ENCODE data around the gene GNGT2.
"Not testable (repeated sequence)": the region's sequence is repeated elsewhere in the genome, so short reads cannot be mapped to it uniquely, and the experiment has no call there.

DNA sequence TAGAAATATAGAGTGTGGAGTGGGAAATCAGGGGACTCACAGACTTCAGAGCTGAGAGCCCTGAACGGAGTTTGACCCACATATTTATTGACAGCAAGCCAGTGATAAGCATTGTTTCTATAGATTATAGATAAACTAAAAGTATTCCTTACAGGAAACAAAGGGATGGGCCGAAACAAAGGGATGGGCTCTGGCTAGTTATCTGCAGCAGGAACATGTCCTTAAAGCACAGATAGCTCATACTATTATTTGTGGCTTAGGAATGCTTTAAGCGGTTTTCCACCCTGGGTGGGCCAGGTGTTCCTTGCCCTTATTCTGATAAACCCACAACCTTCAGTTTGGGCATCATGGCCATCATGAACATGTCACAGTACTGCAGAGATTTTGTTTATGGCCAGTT, 39.7 kb downstream of the GNGT2 start:
- not testable (repeated sequence) for TF ChIP-seq ZNF274 (IDR thresholded peaks at IDR 0.05; ENCODE audit: low read depth, low read length); YY1 (IDR thresholded peaks at IDR 0.05; ENCODE audit: insufficient read depth, insufficient read length); SUZ12 (IDR thresholded peaks at IDR 0.05; ENCODE audit: extremely low read depth, insufficient read depth, insufficient read length)

Measured in NT2/D1 (cell line).